SK-N-SH (cell line): Measurements from ENCODE around the gene GDI2. TPM values are rescaled to one million over a fixed set of nuclear protein-coding genes. Genes with fewer than 3 reads are reported as not detected.

ENCODE experiments used
- CTCF ChIA-PET: fragments of 300-600, 350-600 bp; formaldehyde crosslinking; extraction: SDS; loops from one replicate; lab custom pipeline; 2021; lab: Yijun Ruan, JAX
- POLR2A ChIA-PET: fragments of 350-600 bp; sonication (Branson Sonifier 250); formaldehyde crosslinking; extraction: SDS; loops from one replicate; lab custom pipeline; 2020; ENCODE audit warnings: antibody characterized with exemption, inconsistent platforms; lab: Yijun Ruan, JAX
- DNase-seq: peaks from one replicate; pipeline ENCODE4 v3.0.0; 2012
- H2AFZ ChIP-seq: fragments of 200-600 bp; sonication (generic); 2 replicates; pipeline ENCODE4 v1.8.1; 2016; ENCODE audit warnings: antibody characterized with exemption, mild to moderate bottlenecking, low read depth
- H3F3A ChIP-seq: fragments of 200-600 bp; sonication (generic); replicated peaks from 2 replicates; pipeline ENCODE3; 2016; ENCODE audit warnings: antibody characterized with exemption, mild to moderate bottlenecking; ENCODE audit not compliant: insufficient read depth
- H3K27ac ChIP-seq, 2 experiments: fragments of 200-500 bp in 1 of 2; fragments of 200-600 bp in 1 of 2; sonication (Bioruptor generic) in 1 of 2; sonication (generic), shearing (Covaris generic) in 1 of 2; 2 replicates each; pipeline versions ENCODE4 v1.5.1 to v1.6.1; 2014 to 2016; ENCODE audit warnings: low read depth in 2 of 2, inconsistent platforms in 1 of 2, low read length in 1 of 2, mild to moderate bottlenecking in 1 of 2, mixed read lengths in 1 of 2
- H3K27me3 ChIP-seq: fragments of 200-600 bp; sonication (generic), shearing (Covaris generic); 2 replicates; pipeline ENCODE4 v1.6.1; 2016; ENCODE audit warnings: mixed run types; ENCODE audit not compliant: insufficient read depth
- H3K36me3 ChIP-seq, 2 experiments: fragments of 200-500 bp in 1 of 2; fragments of 200-600 bp in 1 of 2; sonication (Bioruptor generic) in 1 of 2; sonication (generic) in 1 of 2; replicated peaks in 1 of 2; 2 replicates each; pipeline versions ENCODE3 to v1.5.1; 2014 to 2016; ENCODE audit warnings: low read length in 1 of 2, mild to moderate bottlenecking in 1 of 2; ENCODE audit not compliant: insufficient read depth in 2 of 2, control insufficient read depth in 1 of 2
- H3K4me1 ChIP-seq, 2 experiments: fragments of 200-500 bp in 1 of 2; fragments of 200-600 bp in 1 of 2; sonication (Bioruptor generic) in 1 of 2; sonication (generic), shearing (Covaris generic) in 1 of 2; 2 replicates each; pipeline versions ENCODE4 v1.5.1 to v1.6.1; 2014 to 2016; ENCODE audit warnings: low read depth in 1 of 2, low read length in 1 of 2, mixed run types in 1 of 2; ENCODE audit not compliant: insufficient read depth in 2 of 2, control insufficient read depth in 1 of 2
- H3K4me2 ChIP-seq: fragments of 200-600 bp; sonication (generic), shearing (Covaris generic); 2 replicates; pipeline ENCODE4 v1.6.1; 2017; ENCODE audit warnings: mixed run types
- H3K4me3 ChIP-seq, 2 experiments: fragments of 200-500 bp in 1 of 2; fragments of 200-600 bp in 1 of 2; sonication (Bioruptor generic) in 1 of 2; sonication (generic), shearing (Covaris generic) in 1 of 2; 2 replicates each; pipeline versions ENCODE4 v1.5.1 to v1.8.1; 2014 to 2016; ENCODE audit warnings: low read depth in 2 of 2, inconsistent platforms in 1 of 2, low read length in 1 of 2, mild to moderate bottlenecking in 1 of 2, mixed read lengths in 1 of 2, moderate library complexity in 1 of 2
- H3K79me2 ChIP-seq: fragments of 200-600 bp; sonication (generic); 2 replicates; pipeline ENCODE4 v1.8.1; 2017; ENCODE audit warnings: mild to moderate bottlenecking; ENCODE audit not compliant: insufficient read depth
- H3K9ac ChIP-seq: fragments of 200-600 bp; sonication (generic); 2 replicates; pipeline ENCODE4 v1.6.1; 2017; ENCODE audit warnings: mixed run types
- H3K9me2 ChIP-seq: fragments of 200-600 bp; sonication (generic); 2 replicates; pipeline ENCODE4 v1.6.1; 2017; ENCODE audit warnings: mixed run types
- H3K9me3 ChIP-seq: fragments of 200-600 bp; sonication (generic); 2 replicates; pipeline ENCODE4 v1.6.1; 2017; ENCODE audit warnings: mixed run types, mild to moderate bottlenecking, moderate library complexity
- H4K20me1 ChIP-seq: fragments of 200-600 bp; sonication (generic); 2 replicates; pipeline ENCODE4 v1.6.1; 2017; ENCODE audit warnings: mild to moderate bottlenecking, mixed run types; ENCODE audit not compliant: insufficient read depth
- CHD2 ChIP-seq: fragments of 150-350 bp; IDR thresholded peaks from 2 replicates; pipeline ENCODE4 v1.6.1; 2018; ENCODE audit warnings: low read length; ENCODE audit not compliant: partially characterized antibody
- EP300 ChIP-seq, 2 experiments: IDR thresholded peaks; 2 replicates each; pipeline versions ENCODE4 v1.4.0 to v1.6.1; 2012; ENCODE audit warnings: borderline replicate concordance in 1 of 2, low read depth in 1 of 2, low read length in 1 of 2
- EZH2phosphoT487 ChIP-seq: fragments of 200-600 bp; sonication (generic); IDR thresholded peaks from 2 replicates; pipeline ENCODE4 v1.6.1; 2017; ENCODE audit warnings: low read depth, mixed run types, mild to moderate bottlenecking, antibody characterized with exemption, moderate library complexity, borderline replicate concordance
- FOSL2 ChIP-seq: IDR thresholded peaks from 2 replicates; pipeline ENCODE4 v1.4.0; 2012; ENCODE audit warnings: low read depth, mild to moderate bottlenecking, moderate library complexity, borderline replicate concordance
- FOXJ3 ChIP-seq: sonication (generic); formaldehyde crosslinking; IDR thresholded peaks from 2 replicates; pipeline ENCODE4 v1.5.1; 2020; ENCODE audit warnings: mild to moderate bottlenecking, missing genetic modification reagents
- GABPA ChIP-seq: IDR thresholded peaks from 2 replicates; pipeline ENCODE4 v1.4.0; 2012; ENCODE audit warnings: low read depth, mild to moderate bottlenecking
- GATA2 ChIP-seq: sonication (generic); formaldehyde crosslinking; IDR thresholded peaks from 2 replicates; pipeline ENCODE4 v1.5.0; 2020; ENCODE audit warnings: mild to moderate bottlenecking, missing genetic modification reagents
- IRF3 ChIP-seq: fragments of 150-350 bp; IDR thresholded peaks from 2 replicates; pipeline ENCODE4 v1.6.1; 2016; ENCODE audit warnings: mild to moderate bottlenecking, low read depth, low read length
- JUND ChIP-seq: IDR thresholded peaks from 2 replicates; pipeline ENCODE4 v1.4.0; 2012
- MAX ChIP-seq: IDR thresholded peaks from 2 replicates; pipeline ENCODE4 v1.4.0; 2012; ENCODE audit warnings: low read depth
- MEF2A ChIP-seq: IDR thresholded peaks from 2 replicates; pipeline ENCODE4 v1.4.0; 2012; ENCODE audit warnings: low read depth, borderline replicate concordance
- MXI1 ChIP-seq: IDR thresholded peaks from 2 replicates; pipeline ENCODE4 v1.6.1; 2012; ENCODE audit warnings: mild to moderate bottlenecking, low read depth, low read length, improper control_type of control experiment
- NRF1 ChIP-seq: IDR thresholded peaks from 2 replicates; pipeline ENCODE4 v1.6.1; 2012; ENCODE audit warnings: low read depth, mild to moderate bottlenecking, low read length
- POLR2AphosphoS5 ChIP-seq: IDR thresholded peaks from 2 replicates; pipeline ENCODE4 v1.6.1; 2012; ENCODE audit warnings: low read depth, low read length
- RAD21 ChIP-seq: IDR thresholded peaks from 2 replicates; pipeline ENCODE4 v1.6.1; 2012; ENCODE audit warnings: mild to moderate bottlenecking, low read length
- RCOR1 ChIP-seq: fragments of 150-350 bp; IDR thresholded peaks from 2 replicates; pipeline ENCODE4 v1.6.1; 2017; ENCODE audit warnings: antibody characterized with exemption, low read length
- RFX5 ChIP-seq: IDR thresholded peaks from 2 replicates; pipeline ENCODE4 v1.6.1; 2012; ENCODE audit warnings: mild to moderate bottlenecking, improper control_type of control experiment, low read length
- RXRA ChIP-seq: IDR thresholded peaks from 2 replicates; pipeline ENCODE4 v1.4.0; 2012; ENCODE audit warnings: low read depth, mild to moderate bottlenecking, borderline replicate concordance
- SMC3 ChIP-seq: IDR thresholded peaks from 2 replicates; pipeline ENCODE4 v1.6.1; 2012; ENCODE audit warnings: low read depth, low read length, improper control_type of control experiment
- TAF1 ChIP-seq: IDR thresholded peaks from 2 replicates; pipeline ENCODE4 v1.6.1; 2012; ENCODE audit warnings: low read depth, mild to moderate bottlenecking, low read length, moderate library complexity, borderline replicate concordance
- TCF12 ChIP-seq: IDR thresholded peaks from 2 replicates; pipeline ENCODE4 v1.4.0; 2012
- TEAD4 ChIP-seq: IDR thresholded peaks from 2 replicates; pipeline ENCODE4 v1.4.0; 2012; ENCODE audit warnings: mild to moderate bottlenecking, borderline replicate concordance; ENCODE audit not compliant: insufficient read depth
- USF2 ChIP-seq: fragments of 150-350 bp; IDR thresholded peaks from 2 replicates; pipeline ENCODE4 v1.6.1; 2017; ENCODE audit warnings: antibody characterized with exemption, low read length, low read depth, borderline replicate concordance
- ZBTB33 ChIP-seq: IDR thresholded peaks from 2 replicates; pipeline ENCODE4 v1.4.0; 2012; ENCODE audit warnings: low read depth, borderline replicate concordance
- WGBS: methylation state at CpG from one replicate; pipeline ENCODE4 v1.1.6; 2017; ENCODE audit warnings: low lambda C conversion rate; 5-methylcytosine and 5-hydroxymethylcytosine counted together
- polyA plus RNA-seq, 3 experiments: library from polyadenylated mRNA; depleted of rRNA; stranded (reverse); fragments of >200 nt; gene quantifications; 2 replicates each; pipeline ENCODE4 v1.2.3, GENCODE V29; 2012

Gene GDI2
- polyA plus RNA-seq, 1 of the 3 experiments (the other 2 are of a cell fraction): 94.3 TPM

- Histone ChIP-seq H3K27me3 (no peaks in the 10 kb centered on the region), H4K20me1 (no peaks in the 10 kb centered on the region), H3F3A (peaks cover 16% of the 10 kb centered on the region), H3K4me3 (no peak overlapping the region), H3K9ac (no peak overlapping the region), H3K4me1 (no peaks in the 10 kb centered on the region), H3K27ac (no peak overlapping the region), H3K4me2 (no peak overlapping the region), H2AFZ (no peak overlapping the region), H3K9me3 (no peaks in the 10 kb centered on the region), H3K79me2 (no peaks in the 10 kb centered on the region), H3K9me2 (no peaks in the 10 kb centered on the region), H3K36me3 (no peaks in the 10 kb centered on the region)
- WGBS: 95% methylated on average over 7 of the region's 7 CpGs
- ChIA-PET CTCF (interaction anchor here (1.6 to 2.1 kb wide), 2 partner anchors 14 kb away, joined by 3 to 8 read pairs; no protein-coding TSS in a partner anchor), POLR2A (no interaction called here)
- DNase-seq: no peak
- TF ChIP-seq MXI1 (no peak), TAF1 (no peak), IRF3 (no peak), USF2 (no peak), RFX5 (no peak), TCF12 (no peak), CHD2 (no peak), NRF1 (no peak), GATA2 (no peak), FOSL2 (no peak), TEAD4 (no peak), MAX (no peak), JUND (no peak), EZH2phosphoT487 (no peak), EP300 (IDR thresholded peaks at IDR 0.05; ENCODE audit: borderline replicate concordance in 1 of 2, low read depth in 1 of 2, low read length in 1 of 2) (no peak), RAD21 (no peak)
Observed at GRCh38 chr10:5860066-5860465, 46.8 kb upstream of the GDI2 start.

GRCh38 chr10:5858811-5859210, 45.6 kb upstream of the GDI2 start:
- H2AFZ ChIP-seq: no peak overlapping the region
- ChIA-PET POLR2A (no interaction called here), CTCF (no interaction called here)
- no peaks in the 10 kb centered on the region for H3K27me3 ChIP-seq
- no peaks in the 10 kb centered on the region for H3K79me2 ChIP-seq
- H3K27ac ChIP-seq: no peak overlapping the region
- no peaks in the 10 kb centered on the region for H3K4me1 ChIP-seq
- H3K9me2 ChIP-seq: no peaks in the 10 kb centered on the region
- TF ChIP-seq EZH2phosphoT487: no peak
- no peak for TF ChIP-seq RFX5
- no peak for TF ChIP-seq MEF2A
- no peak for TF ChIP-seq RCOR1
- TF ChIP-seq MXI1: no peak
- no peak for TF ChIP-seq TEAD4
- TF ChIP-seq FOXJ3 (CRISPR knock-in tag): no peak
- no peak for TF ChIP-seq ZBTB33
- no peak for TF ChIP-seq FOSL2
- no peak for TF ChIP-seq RXRA
- TF ChIP-seq GABPA: no peak
- no peak for TF ChIP-seq SMC3
- no peak for TF ChIP-seq POLR2AphosphoS5
- TF ChIP-seq TCF12: no peak
- TF ChIP-seq MAX: no peak
- TF ChIP-seq USF2: no peak
- peaks cover 16% of the 10 kb centered on the region for H3F3A ChIP-seq
- no peaks in the 10 kb centered on the region for H4K20me1 ChIP-seq
- WGBS: 100% methylated on average over 5 of the region's 5 CpGs
- H3K4me3 ChIP-seq: no peak overlapping the region
- no peak for DNase-seq
- no peak overlapping the region for H3K4me2 ChIP-seq
- H3K9me3 ChIP-seq: no peaks in the 10 kb centered on the region
- H3K9ac ChIP-seq: no peak overlapping the region
- H3K36me3 ChIP-seq: no peaks in the 10 kb centered on the region
